ENCODE results near the gene DNAAF3. TPM values are rescaled to one million over a fixed set of nuclear protein-coding genes. Genes with fewer than 3 reads are reported as not detected.

DNAAF3 gene
- total RNA-seq, 1 donor from 2014 or later = 9.1 TPM

DNA sequence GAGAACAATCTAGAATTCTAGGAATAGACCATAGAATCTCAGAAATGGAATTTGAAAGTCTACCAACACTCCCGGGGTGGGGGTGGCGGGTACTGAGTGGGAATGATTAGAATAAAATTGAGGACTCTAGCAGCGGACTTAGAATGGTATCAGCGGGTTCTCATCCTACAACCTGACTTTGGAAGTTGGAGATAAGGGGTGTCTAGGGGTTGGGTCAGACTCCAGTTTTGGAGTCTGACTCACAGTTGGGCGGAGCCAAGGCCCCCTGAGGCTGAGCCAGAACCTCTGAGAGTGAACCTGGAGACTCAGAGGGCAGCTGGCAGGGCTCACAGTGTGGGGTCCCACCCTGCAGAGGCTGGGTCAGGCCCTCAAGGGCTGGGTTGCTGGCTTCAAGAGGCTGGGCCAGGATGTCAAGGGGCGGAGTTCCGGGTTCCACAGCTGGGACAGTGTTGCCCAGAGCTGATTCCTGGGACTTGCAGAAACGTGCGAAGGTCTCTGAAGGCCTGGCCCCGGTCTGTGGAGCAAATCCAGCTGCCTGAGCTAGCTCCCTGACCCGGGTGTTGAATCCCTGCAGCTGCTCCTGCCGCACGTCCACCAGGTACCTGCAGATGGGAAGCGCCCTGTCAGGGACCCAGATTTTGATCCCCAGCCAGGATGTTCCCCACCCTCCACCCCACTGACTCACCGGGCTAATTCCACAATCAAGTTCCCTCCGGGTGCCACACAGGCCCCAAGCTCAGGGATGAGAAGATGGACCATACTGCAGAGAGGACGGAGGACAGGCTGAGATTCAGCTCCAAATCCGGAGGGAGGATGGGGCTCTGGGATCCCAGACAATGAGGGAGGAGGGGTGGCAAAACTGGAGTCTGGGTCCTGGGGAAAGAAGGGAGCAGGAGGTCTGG lies 7.3 kb downstream of the DNAAF3 start:
- Mint-ChIP-seq H3K9me3 (no peaks in the 10 kb centered on the region), H3K36me3 (no peaks in the 10 kb centered on the region), H3K27ac (no peak overlapping the region), H3K27me3 (ENCODE audit: insufficient read depth, low read depth) (peaks cover 12% of the 10 kb centered on the region), H3K4me3 (peak overlapping the region; percentile 66), H3K4me1 (peaks cover 16% of the 10 kb centered on the region)
- H3F3A ChIP-seq (ENCODE audit: low read depth) = peaks cover 20% of the 10 kb centered on the region
- DNase-seq (ENCODE audit: low spot score) = no peak
- no peaks in the 10 kb centered on the region for H3K9me3 ChIP-seq (ENCODE audit: low read depth)
- H3K79me2 ChIP-seq (ENCODE audit: low read depth) = no peaks in the 10 kb centered on the region
- no peak overlapping the region for H3K4me3 ChIP-seq
- H4K20me1 ChIP-seq (ENCODE audit: low read depth) = no peaks in the 10 kb centered on the region
- H3K9ac ChIP-seq = no peak overlapping the region
- no peak overlapping the region for H3K4me2 ChIP-seq
- TF ChIP-seq CTCF (IDR thresholded peaks at IDR 0.05) (no peak), EZH2 (IDR thresholded peaks at IDR 0.05) (no peak), EZH2phosphoT487 (IDR thresholded peaks at IDR 0.05) (no peak)
- no peak overlapping the region for H3K27ac ChIP-seq
- H3K4me1 ChIP-seq = peaks cover 6% of the 10 kb centered on the region
- H2AFZ ChIP-seq (replicated peaks) = no peak overlapping the region
- H3K36me3 ChIP-seq = no peaks in the 10 kb centered on the region
- peaks cover 40% of the 10 kb centered on the region for H3K27me3 ChIP-seq

- H3K9me3 Mint-ChIP-seq = no peaks in the 10 kb centered on the region
- Histone ChIP-seq H3K4me1 (peaks cover 6% of the 10 kb centered on the region), H3F3A (ENCODE audit: low read depth) (peaks cover 20% of the 10 kb centered on the region), H3K9ac (no peak overlapping the region), H3K27me3 (peaks cover 40% of the 10 kb centered on the region), H3K36me3 (no peaks in the 10 kb centered on the region), H3K4me3 (no peak overlapping the region), H3K9me3 (ENCODE audit: low read depth) (no peaks in the 10 kb centered on the region), H3K79me2 (ENCODE audit: low read depth) (no peaks in the 10 kb centered on the region), H4K20me1 (ENCODE audit: low read depth) (no peaks in the 10 kb centered on the region), H2AFZ (replicated peaks) (no peak overlapping the region), H3K27ac (no peak overlapping the region), H3K4me2 (no peak overlapping the region)
- H3K4me1 Mint-ChIP-seq = peaks cover 16% of the 10 kb centered on the region
- TF ChIP-seq EZH2phosphoT487 (IDR thresholded peaks at IDR 0.05) (no peak), CTCF (IDR thresholded peaks at IDR 0.05) (no peak), EZH2 (IDR thresholded peaks at IDR 0.05) (no peak)
- H3K36me3 Mint-ChIP-seq = peaks cover 2% of the 10 kb centered on the region
- no peak overlapping the region for H3K27ac Mint-ChIP-seq
- H3K4me3 Mint-ChIP-seq = no peak overlapping the region
- peaks cover 14% of the 10 kb centered on the region for H3K27me3 Mint-ChIP-seq (ENCODE audit: insufficient read depth, low read depth)
- DNase-seq (ENCODE audit: low spot score) = no peak
Observed at GRCh38 chr19:55158423-55158822, 8.0 kb downstream of the DNAAF3 start.

DNA sequence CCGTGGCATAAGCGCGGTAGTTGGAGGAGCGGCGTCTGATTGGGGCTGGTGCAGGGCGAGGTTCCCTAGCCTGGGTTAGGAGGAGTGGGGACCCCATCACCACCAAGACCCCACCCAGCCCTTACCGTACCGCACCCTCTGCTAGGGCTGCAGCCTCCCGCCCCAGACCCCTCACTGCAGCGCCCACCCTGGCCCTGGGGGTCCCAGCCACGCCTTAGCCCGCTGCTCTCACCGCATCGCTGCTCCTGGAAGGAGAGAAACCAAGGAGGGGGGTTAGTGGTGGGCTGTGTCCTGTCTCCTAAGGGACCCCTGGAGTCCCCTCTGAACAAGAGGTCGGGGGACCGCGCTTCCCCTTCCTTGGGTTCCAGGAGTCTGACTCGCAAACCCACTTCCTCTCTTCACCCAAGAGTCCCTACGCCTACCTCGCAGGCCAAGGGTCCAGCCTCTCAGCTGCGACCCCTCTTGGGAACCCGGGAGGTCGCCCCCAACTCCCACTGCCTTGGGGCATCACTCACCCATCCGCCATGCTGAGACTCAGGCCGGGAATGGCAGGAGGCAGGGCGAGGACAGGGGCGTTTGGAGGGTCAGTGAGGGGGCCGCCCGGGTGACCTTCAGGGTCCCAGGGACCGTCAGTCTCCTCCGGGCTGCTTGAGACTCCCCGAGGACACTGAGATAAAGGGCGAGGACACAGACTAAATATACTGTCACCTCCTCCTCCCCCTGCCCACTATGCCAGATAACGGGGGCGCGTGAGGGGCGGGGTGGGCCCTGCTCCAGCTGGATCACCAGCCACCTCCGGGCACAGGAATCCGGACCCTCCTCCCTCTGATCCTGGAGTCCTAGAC lies 9.1 kb downstream of the DNAAF3 start, which contains the start of gene TNNI3:
Gene TNNI3, minus strand, starts transcription at position 669 of the 845 bp plus-strand sequence. Its CDS starts 143 bp downstream, at position 526.
- H3K27ac Mint-ChIP-seq = no peak within 1 kb of the TSS
- no peaks in the 10 kb centered on the region for H4K20me1 ChIP-seq (ENCODE audit: low read depth)
- H3K36me3 ChIP-seq = no peaks in the 10 kb centered on the region
- DNase-seq (ENCODE audit: low spot score) = no peak
- H3K4me2 ChIP-seq = peak within 1 kb of the TSS; percentile 84
- no peak within 1 kb of the TSS for H3K27ac ChIP-seq
- peaks cover 16% of the 10 kb centered on the region for H3K4me1 Mint-ChIP-seq
- H3K79me2 ChIP-seq (ENCODE audit: low read depth) = no peaks in the 10 kb centered on the region
- peaks cover 20% of the 10 kb centered on the region for H3F3A ChIP-seq (ENCODE audit: low read depth)
- H3K4me3 ChIP-seq = peak within 1 kb of the TSS; percentile 63
- peak within 1 kb of the TSS; percentile 84 for H3K4me3 Mint-ChIP-seq
- H3K9me3 Mint-ChIP-seq = no peaks in the 10 kb centered on the region
- H3K9me3 ChIP-seq (ENCODE audit: low read depth) = no peaks in the 10 kb centered on the region
- peaks cover 2% of the 10 kb centered on the region for H3K36me3 Mint-ChIP-seq
- H3K4me1 ChIP-seq = peaks cover 6% of the 10 kb centered on the region
- H3K27me3 Mint-ChIP-seq (ENCODE audit: insufficient read depth, low read depth) = peaks cover 14% of the 10 kb centered on the region
- peaks cover 35% of the 10 kb centered on the region for H3K27me3 ChIP-seq
- H3K9ac ChIP-seq = no peak within 1 kb of the TSS
- TF ChIP-seq CTCF (IDR thresholded peaks at IDR 0.05) (no peak), EZH2 (IDR thresholded peaks at IDR 0.05) (no peak), EZH2phosphoT487 (IDR thresholded peaks at IDR 0.05) (no peak)
- peak within 1 kb of the TSS; percentile 86 for H2AFZ ChIP-seq (replicated peaks)

Data from neural progenitor cell (in vitro differentiated cells).